ENCODE measurements around the gene TTLL6.
"Not testable (repeated sequence)": the region's sequence is repeated elsewhere in the genome, so short reads cannot be mapped to it uniquely, and the experiment has no call there.

TTLL6 gene

DNA sequence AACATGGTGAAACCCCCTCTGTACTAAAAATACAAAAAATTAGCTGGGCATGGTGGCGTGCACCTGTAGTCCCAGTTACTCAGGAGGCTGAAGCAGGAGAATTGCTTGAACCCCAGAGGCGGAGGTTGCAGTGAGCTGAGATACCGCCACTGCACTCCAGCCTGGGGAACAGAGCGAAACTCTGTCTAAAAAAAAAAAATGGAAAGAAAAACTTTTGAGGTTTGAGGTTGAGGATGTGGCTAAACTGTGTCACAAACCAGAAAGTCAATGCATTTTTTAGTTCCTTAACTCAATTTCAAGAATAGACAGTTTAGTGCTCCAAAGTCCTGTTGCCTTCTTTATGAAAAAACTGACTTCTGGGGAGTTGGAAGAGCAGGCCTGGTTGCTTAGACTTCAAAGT lies 20.4 kb upstream of the TTLL6 start:
- H3K4me2 ChIP-seq (ENCODE audit: low read length); H3K4me3 ChIP-seq (ENCODE audit: low read length); H3K27me3 ChIP-seq (ENCODE audit: control insufficient read depth, insufficient read depth, low read length); H3K9me3 ChIP-seq (replicated peaks; ENCODE audit: low read length); H3K9ac ChIP-seq (ENCODE audit: low read depth, low read length); H3K36me3 ChIP-seq (ENCODE audit: insufficient read depth, low read length): not testable (repeated sequence)
- H3K4me1 ChIP-seq (ENCODE audit: control insufficient read depth, insufficient read depth, low read length): peaks cover 31% of the 10 kb centered on the region

DNA sequence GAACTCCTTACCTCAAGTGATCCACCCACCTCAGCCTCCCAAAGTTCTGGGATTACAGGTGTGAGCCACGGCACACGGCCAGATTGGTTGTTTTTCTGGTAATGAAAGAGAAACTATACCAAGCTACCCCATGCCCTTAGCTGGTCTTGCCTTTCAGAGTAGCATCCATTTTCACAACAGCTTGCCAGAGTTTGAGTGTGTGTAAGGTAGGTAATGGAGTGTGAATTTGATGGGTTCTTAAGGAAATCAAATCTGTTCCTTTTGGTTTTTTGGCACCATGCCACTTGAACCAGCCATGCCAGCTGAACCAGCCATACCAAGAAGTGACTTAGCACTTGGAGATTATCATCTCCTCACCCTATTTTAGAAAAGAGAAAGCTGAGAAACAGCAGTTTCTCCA lies 18.9 kb upstream of the TTLL6 start:
- H3K9me3 ChIP-seq (replicated peaks; ENCODE audit: low read length): no peaks in the 10 kb centered on the region
- no peaks in the 10 kb centered on the region for H3K27me3 ChIP-seq (ENCODE audit: control insufficient read depth, insufficient read depth, low read length)

DNA sequence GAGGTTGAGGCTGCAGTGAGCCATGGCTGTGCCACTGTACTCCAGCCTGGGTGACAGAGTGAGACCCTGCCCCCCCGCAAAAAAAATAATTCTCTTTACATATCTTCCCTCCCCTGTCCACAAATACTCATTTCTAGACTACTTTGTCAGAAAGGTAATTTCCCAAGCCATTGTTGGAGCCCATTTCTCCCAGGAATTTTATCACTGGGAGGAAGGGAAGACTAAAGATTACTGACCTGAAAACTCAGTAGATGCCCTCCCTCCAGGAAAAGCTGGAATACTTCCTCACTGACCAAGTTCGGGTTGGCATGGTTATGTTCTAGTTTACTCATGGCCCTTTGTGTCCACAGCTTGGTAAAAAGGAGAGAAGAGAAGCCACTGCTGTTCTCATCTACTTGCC lies 17.9 kb upstream of the TTLL6 start:
- Histone ChIP-seq H3K4me3 (ENCODE audit: low read length) (no peak overlapping the region), H3K27me3 (ENCODE audit: control insufficient read depth, insufficient read depth, low read length) (no peaks in the 10 kb centered on the region), H3K36me3 (ENCODE audit: insufficient read depth, low read length) (no peaks in the 10 kb centered on the region), H3K4me1 (ENCODE audit: control insufficient read depth, insufficient read depth, low read length) (peaks cover 8% of the 10 kb centered on the region), H3K9ac (ENCODE audit: low read depth, low read length) (no peak overlapping the region), H3K9me3 (replicated peaks; ENCODE audit: low read length) (no peaks in the 10 kb centered on the region), H3K4me2 (ENCODE audit: low read length) (no peak overlapping the region)

More for the DNA sequence above, 18.9 kb upstream of the TTLL6 start:
- H3K4me1 ChIP-seq (ENCODE audit: control insufficient read depth, insufficient read depth, low read length): peaks cover 18% of the 10 kb centered on the region
- no peaks in the 10 kb centered on the region for H3K36me3 ChIP-seq (ENCODE audit: insufficient read depth, low read length)
- no peak overlapping the region for H3K4me2 ChIP-seq (ENCODE audit: low read length)
- H3K9ac ChIP-seq (ENCODE audit: low read depth, low read length): no peak overlapping the region
- no peak overlapping the region for H3K4me3 ChIP-seq (ENCODE audit: low read length)

DNA sequence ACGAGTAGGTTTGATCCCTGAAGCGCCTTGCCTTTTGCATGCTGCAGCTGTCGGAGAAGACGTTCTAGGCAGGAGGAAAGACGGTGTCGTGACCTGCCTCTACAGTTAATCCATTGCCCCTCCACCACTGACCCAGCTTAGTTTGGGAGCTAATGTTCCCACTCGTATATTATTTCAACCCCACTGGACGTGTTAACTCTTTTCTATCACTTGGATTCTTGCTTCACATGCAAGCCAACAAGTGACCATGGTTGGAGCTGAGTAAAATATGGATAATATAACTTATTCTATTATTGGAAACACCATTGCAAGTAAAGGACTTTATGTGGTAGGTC lies 14.5 kb upstream of the TTLL6 start:
- H3K9me3 ChIP-seq (replicated peaks; ENCODE audit: low read length): no peaks in the 10 kb centered on the region
- H3K4me1 ChIP-seq (ENCODE audit: control insufficient read depth, insufficient read depth, low read length): peaks cover 4% of the 10 kb centered on the region

DNA sequence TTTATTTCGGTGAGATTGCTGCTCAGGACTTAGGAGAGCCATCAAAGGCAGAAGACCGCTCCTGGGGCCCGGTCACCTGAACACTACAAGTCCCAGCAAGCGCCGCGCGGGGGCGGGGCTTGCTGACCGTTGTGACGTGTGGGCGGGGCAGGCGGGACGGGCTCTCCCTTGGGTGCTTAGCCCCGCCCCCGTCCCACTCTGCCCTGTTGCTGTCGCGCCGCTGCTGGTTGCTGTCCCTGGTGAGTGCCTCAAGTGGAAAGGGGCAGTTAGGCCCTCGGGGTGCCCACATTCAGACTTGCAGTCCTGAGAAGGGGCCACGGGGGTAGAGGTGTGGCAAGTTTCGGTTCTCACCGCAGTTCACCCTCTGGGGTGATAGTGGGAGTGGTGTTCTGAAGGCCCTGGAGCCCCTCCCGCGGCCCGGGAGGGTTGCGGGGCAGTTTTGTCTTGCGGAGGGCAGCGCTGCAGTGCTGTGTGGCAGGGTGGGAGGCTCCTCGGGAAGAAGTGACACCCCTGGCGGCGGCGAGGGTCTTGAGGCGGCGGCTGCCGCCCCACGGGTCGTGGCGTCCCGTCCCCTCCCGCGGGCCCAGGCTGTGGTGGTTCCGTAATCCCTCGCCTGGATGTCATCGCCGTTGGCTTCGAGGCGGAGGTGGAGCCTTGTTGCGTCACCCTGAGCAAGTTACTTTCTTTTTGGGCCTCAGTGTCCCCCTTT lies 14.0 kb upstream of the TTLL6 start, which contains the start of gene CALCOCO2:
CALCOCO2 (plus strand) TSS at position 196 of the 709 bp plus-strand sequence. CDS start 10,673 bp downstream, outside the sequence.
- no peaks in the 10 kb centered on the region for H3K27me3 ChIP-seq (ENCODE audit: control insufficient read depth, insufficient read depth, low read length)
- no peaks in the 10 kb centered on the region for H3K36me3 ChIP-seq (ENCODE audit: insufficient read depth, low read length)
- peak within 1 kb of the TSS; percentile 88 for H3K4me2 ChIP-seq (ENCODE audit: low read length)
- H3K9me3 ChIP-seq (replicated peaks; ENCODE audit: low read length): no peaks in the 10 kb centered on the region
- peaks cover 7% of the 10 kb centered on the region for H3K4me1 ChIP-seq (ENCODE audit: control insufficient read depth, insufficient read depth, low read length)
- peak within 1 kb of the TSS; percentile 92 for H3K9ac ChIP-seq (ENCODE audit: low read depth, low read length)
- H3K4me3 ChIP-seq (ENCODE audit: low read length): peak within 1 kb of the TSS; percentile 99

More for the DNA sequence above, 14.5 kb upstream of the TTLL6 start:
- H3K36me3 ChIP-seq (ENCODE audit: insufficient read depth, low read length): no peaks in the 10 kb centered on the region
- H3K4me2 ChIP-seq (ENCODE audit: low read length): peak overlapping the region; percentile 88
- peak overlapping the region; percentile 92 for H3K9ac ChIP-seq (ENCODE audit: low read depth, low read length)
- peak overlapping the region; percentile 99 for H3K4me3 ChIP-seq (ENCODE audit: low read length)
- no peaks in the 10 kb centered on the region for H3K27me3 ChIP-seq (ENCODE audit: control insufficient read depth, insufficient read depth, low read length)

DNA sequence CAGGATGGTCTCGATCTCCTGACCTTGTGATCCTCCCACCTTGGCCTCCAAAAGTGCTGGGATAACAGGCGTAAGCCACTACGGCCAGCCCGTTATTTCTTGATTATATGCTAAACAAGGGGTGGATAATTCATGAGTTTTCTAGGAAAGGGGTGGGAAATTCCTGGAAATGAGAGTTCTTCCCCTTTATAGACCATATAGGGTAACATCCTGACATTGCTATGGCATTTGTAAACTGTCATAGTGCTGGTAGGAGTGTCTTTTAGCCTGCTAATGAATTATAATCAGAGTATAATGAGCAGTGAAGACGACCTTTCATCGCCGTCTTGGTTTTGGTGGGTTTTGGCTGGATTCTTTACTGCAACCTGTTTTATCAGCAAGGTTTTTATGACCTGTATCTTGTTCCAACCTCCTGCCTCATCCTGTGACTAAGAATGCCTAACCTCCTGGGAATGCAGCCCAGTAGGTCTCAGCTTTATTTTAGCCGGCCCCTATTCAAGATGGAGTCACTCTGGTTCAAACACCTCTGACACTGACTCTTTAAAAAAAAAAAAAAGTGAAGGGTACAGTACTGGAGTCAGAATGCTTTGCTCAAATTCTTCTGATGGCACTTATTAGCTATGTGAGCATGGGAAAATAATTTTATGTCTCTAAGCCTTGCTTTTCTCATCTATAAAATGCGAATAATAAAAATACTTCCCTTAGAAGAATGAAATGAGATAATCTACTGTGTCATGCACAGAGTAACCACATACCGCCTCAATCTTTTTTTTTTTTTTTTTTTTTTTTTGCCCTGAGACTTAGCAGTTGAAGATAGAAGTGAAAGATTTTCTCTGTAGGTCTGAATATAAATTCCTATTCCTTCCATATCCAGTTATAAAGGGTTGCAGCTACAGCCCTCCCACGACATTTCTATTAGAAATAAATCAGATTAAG lies 8.7 kb upstream of the TTLL6 start:
- Histone ChIP-seq H3K27me3 (ENCODE audit: control insufficient read depth, insufficient read depth, low read length) (no peaks in the 10 kb centered on the region), H3K9me3 (replicated peaks; ENCODE audit: low read length) (no peaks in the 10 kb centered on the region), H3K4me3 (ENCODE audit: low read length) (no peak overlapping the region), H3K4me2 (ENCODE audit: low read length) (no peak overlapping the region), H3K9ac (ENCODE audit: low read depth, low read length) (no peak overlapping the region), H3K36me3 (ENCODE audit: insufficient read depth, low read length) (no peaks in the 10 kb centered on the region), H3K4me1 (ENCODE audit: control insufficient read depth, insufficient read depth, low read length) (peaks cover 10% of the 10 kb centered on the region)

DNA sequence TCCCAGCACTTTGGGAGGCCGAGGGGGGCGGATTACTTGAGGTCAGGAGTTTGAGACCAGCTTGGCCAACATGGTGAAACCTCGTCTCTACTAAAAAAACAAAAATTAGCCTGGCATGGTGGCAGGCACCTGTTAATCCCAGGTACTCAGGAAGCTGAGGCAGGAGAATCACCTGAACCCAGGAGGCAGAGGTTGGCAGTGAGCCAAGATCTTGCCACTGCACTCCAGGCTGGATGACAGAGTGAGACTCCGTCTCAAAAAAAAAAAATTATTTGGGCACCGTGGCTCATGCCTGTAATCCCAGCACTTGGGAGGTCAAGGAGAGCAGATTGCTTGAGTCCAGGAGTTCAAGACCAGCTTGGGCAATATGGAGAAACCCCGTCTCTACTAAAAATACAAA lies 3.9 kb upstream of the TTLL6 start:
- peaks cover 23% of the 10 kb centered on the region for H3K4me1 ChIP-seq (ENCODE audit: control insufficient read depth, insufficient read depth, low read length)
- not testable (repeated sequence) for H3K27me3 ChIP-seq (ENCODE audit: control insufficient read depth, insufficient read depth, low read length); H3K9me3 ChIP-seq (replicated peaks; ENCODE audit: low read length); H3K36me3 ChIP-seq (ENCODE audit: insufficient read depth, low read length); H3K4me2 ChIP-seq (ENCODE audit: low read length); H3K9ac ChIP-seq (ENCODE audit: low read depth, low read length); H3K4me3 ChIP-seq (ENCODE audit: low read length)

DNA sequence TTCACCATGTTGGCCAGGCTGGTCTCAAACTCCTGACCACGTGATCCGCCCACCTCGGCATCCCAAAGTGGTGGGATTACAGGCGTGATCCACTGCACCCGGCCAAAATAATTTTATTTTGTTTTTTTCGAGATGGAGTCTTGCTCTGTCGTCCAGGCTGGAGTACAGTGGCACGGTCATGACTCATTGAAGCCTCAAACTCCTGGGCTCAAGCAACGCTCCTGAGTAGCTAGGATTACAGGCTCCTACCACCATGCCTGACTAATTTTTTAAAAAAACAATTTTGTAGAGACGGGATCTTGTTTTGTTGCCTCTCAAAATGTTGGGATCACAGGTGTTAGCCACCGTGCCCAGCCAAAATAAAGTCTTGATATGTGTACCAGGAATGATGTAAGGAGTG lies 2.4 kb upstream of the TTLL6 start:
- no peaks in the 10 kb centered on the region for H3K9me3 ChIP-seq (replicated peaks; ENCODE audit: low read length)
- no peak overlapping the region for H3K9ac ChIP-seq (ENCODE audit: low read depth, low read length)
- H3K36me3 ChIP-seq (ENCODE audit: insufficient read depth, low read length): no peaks in the 10 kb centered on the region
- no peak overlapping the region for H3K4me2 ChIP-seq (ENCODE audit: low read length)
- peaks cover 3% of the 10 kb centered on the region for H3K27me3 ChIP-seq (ENCODE audit: control insufficient read depth, insufficient read depth, low read length)
- no peak overlapping the region for H3K4me3 ChIP-seq (ENCODE audit: low read length)
- H3K4me1 ChIP-seq (ENCODE audit: control insufficient read depth, insufficient read depth, low read length): peaks cover 16% of the 10 kb centered on the region

DNA sequence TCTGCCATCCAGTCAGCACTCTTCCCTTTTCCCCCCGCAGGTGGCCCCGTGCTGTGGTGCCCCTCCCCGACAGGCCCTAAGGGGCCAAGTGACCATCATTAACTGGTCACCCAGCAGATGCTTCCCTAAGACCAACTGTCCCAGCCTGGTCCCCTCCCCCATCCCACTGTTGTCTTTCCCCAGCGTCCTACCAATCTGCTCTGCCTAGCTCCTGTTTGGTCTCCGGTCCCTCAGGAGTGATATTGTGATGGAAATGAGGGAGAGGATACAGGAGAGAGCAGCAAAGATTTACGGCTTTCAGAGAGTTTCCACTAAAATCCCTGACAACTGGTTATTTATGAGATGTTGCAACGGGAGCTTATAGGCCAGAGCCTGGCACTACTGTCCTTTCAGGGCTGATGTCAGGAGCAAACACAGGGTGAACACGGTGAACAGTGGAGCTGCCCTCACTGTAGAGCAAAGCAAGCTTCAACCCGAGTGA lies 1.4 kb upstream of the TTLL6 start:
- Histone ChIP-seq H3K4me3 (ENCODE audit: low read length) (no peak overlapping the region), H3K4me2 (ENCODE audit: low read length) (no peak overlapping the region), H3K4me1 (ENCODE audit: control insufficient read depth, insufficient read depth, low read length) (peaks cover 16% of the 10 kb centered on the region), H3K27me3 (ENCODE audit: control insufficient read depth, insufficient read depth, low read length) (peaks cover 8% of the 10 kb centered on the region), H3K36me3 (ENCODE audit: insufficient read depth, low read length) (no peaks in the 10 kb centered on the region), H3K9me3 (replicated peaks; ENCODE audit: low read length) (no peaks in the 10 kb centered on the region), H3K9ac (ENCODE audit: low read depth, low read length) (no peak overlapping the region)

DNA sequence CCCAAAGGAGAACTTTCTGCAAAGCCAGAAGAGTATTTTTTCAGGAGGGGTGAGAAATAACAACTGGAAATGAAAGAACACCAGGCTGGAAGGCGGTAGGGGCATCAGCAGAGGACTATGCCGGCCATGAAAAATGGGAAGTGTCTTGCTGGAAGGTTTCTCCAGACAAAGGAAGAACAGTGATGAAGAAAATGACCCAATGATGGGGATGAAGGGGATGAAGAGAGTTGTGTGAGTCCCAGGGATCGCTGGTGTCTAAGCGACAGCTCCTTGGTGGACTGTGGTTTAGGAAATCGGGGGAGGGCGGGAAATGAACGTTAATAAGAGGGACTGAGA lies 623 bp downstream of the TTLL6 start:
- H3K27me3 ChIP-seq (ENCODE audit: control insufficient read depth, insufficient read depth, low read length): peaks cover 22% of the 10 kb centered on the region
- H3K9ac ChIP-seq (ENCODE audit: low read depth, low read length): no peak overlapping the region
- H3K9me3 ChIP-seq (replicated peaks; ENCODE audit: low read length): no peaks in the 10 kb centered on the region
- no peaks in the 10 kb centered on the region for H3K36me3 ChIP-seq (ENCODE audit: insufficient read depth, low read length)
- H3K4me2 ChIP-seq (ENCODE audit: low read length): peak overlapping the region; percentile 92
- H3K4me1 ChIP-seq (ENCODE audit: control insufficient read depth, insufficient read depth, low read length): peaks cover 16% of the 10 kb centered on the region
- peak overlapping the region; percentile 68 for H3K4me3 ChIP-seq (ENCODE audit: low read length)

DNA sequence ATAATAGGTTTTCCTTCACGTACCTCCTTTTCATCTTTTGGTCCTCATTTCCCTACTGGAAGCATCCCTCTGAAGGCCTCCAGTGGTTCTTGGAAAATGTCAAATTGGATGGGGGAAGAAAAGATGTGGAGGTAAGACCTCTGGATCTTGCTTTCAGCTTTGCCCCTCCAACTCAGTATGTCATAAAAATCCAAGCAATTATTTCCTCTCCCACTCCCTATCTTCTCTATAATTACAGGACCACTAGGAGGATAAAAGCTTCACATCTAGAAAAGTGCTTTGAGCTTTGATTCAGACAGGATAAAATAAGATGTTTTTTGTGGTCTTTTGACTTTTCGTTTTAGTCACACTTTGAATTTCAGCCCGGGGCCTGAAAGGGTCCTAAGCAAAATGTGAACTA lies 1.7 kb downstream of the TTLL6 start:
- peaks cover 24% of the 10 kb centered on the region for H3K27me3 ChIP-seq (ENCODE audit: control insufficient read depth, insufficient read depth, low read length)

More for the DNA sequence above, 1.7 kb downstream of the TTLL6 start:
- Histone ChIP-seq H3K9ac (ENCODE audit: low read depth, low read length) (no peak overlapping the region), H3K9me3 (replicated peaks; ENCODE audit: low read length) (no peaks in the 10 kb centered on the region), H3K4me1 (ENCODE audit: control insufficient read depth, insufficient read depth, low read length) (peaks cover 16% of the 10 kb centered on the region), H3K4me2 (ENCODE audit: low read length) (no peak overlapping the region), H3K36me3 (ENCODE audit: insufficient read depth, low read length) (no peaks in the 10 kb centered on the region), H3K4me3 (ENCODE audit: low read length) (no peak overlapping the region)

Measured in skeletal muscle satellite cell (primary cell).